ENCODE measurements around the gene STATH.
"Not testable (repeated sequence)": the region's sequence is repeated elsewhere in the genome, so short reads cannot be mapped to it uniquely, and the experiment has no call there.

STATH gene

GRCh38 chr4:69995526-69996016, at the start of gene STATH:
STATH (plus strand) TSS chr4:69995966; CDS start chr4:69998438, 2,472 bp downstream.
- DNase-seq = no peak

- no peak for DNase-seq
These were observed 44.2 kb upstream of the STATH start for GRCh38 chr4:69951602-69952001.

- DNase-seq = no peak
These were observed 38.6 kb upstream of the STATH start for GRCh38 chr4:69957209-69957608.

GRCh38 chr4:69965628-69966027, 30.1 kb upstream of the STATH start, which contains the start of gene CSN2:
CSN2 (minus strand) TSS chr4:69965728; CDS start chr4:69960995, 4,733 bp downstream.
- no peak for DNase-seq

GRCh38 chr4:69970071-69970470, 25.7 kb upstream of the STATH start:
- DNase-seq = no peak

GRCh38 chr4:69974631-69975030, 21.1 kb upstream of the STATH start:
- no peak for DNase-seq

GRCh38 chr4:69977582-69977981, 18.2 kb upstream of the STATH start:
- DNase-seq = no peak

- peak in 2 of 51 donors; percentile 1 to 2 for DNase-seq
These were observed 11.7 kb upstream of the STATH start for GRCh38 chr4:69984030-69984443.

GRCh38 chr4:69986663-69987062, 9.1 kb upstream of the STATH start:
- DNase-seq = no peak

GRCh38 chr4:69991016-69991415, 4.8 kb upstream of the STATH start:
- no peak for DNase-seq

GRCh38 chr4:69994782-69995181, 984 bp upstream of the STATH start:
- no peak for DNase-seq

- no peak for DNase-seq
These were observed 3.7 kb downstream of the STATH start for GRCh38 chr4:69999420-69999819.

GRCh38 chr4:70000711-70001110, 4.9 kb downstream of the STATH start:
- no peak for DNase-seq

GRCh38 chr4:70002507-70002906, 6.7 kb downstream of the STATH start:
- no peak for DNase-seq

- DNase-seq = no peak
These were observed 13.0 kb downstream of the STATH start for GRCh38 chr4:70008771-70009170.

- DNase-seq = not testable (repeated sequence)
These were observed 23.2 kb downstream of the STATH start for GRCh38 chr4:70019006-70019405.

- no peak for DNase-seq
These were observed 27.5 kb downstream of the STATH start for GRCh38 chr4:70023218-70023617.

GRCh38 chr4:70027011-70027410, 31.2 kb downstream of the STATH start:
- no peak for DNase-seq

GRCh38 chr4:70028159-70028558, 32.4 kb downstream of the STATH start, which contains the start of gene HTN3:
HTN3 (plus strand) TSS chr4:70028459; CDS start chr4:70030741, 2,282 bp downstream.
- DNase-seq = not testable (repeated sequence)

- not testable (repeated sequence) for DNase-seq
These were observed 41.8 kb downstream of the STATH start for GRCh38 chr4:70037559-70037958.

GRCh38 chr4:70039928-70040327, 44.2 kb downstream of the STATH start:
- DNase-seq = not testable (repeated sequence)

- DNase-seq = no peak
These were observed 46.0 kb downstream of the STATH start for GRCh38 chr4:70041652-70042286.

- not testable (repeated sequence) for DNase-seq
These were observed 54.4 kb downstream of the STATH start, which contains the start of gene HTN1 for GRCh38 chr4:70050138-70050537. HTN1 (plus strand) TSS chr4:70050438; CDS start chr4:70053077, 2,639 bp downstream.
